Stimulated activated CD8-positive, alpha-beta memory T cell treated with anti-CD3 and anti-CD28 coated beads, Interleukin-15, amount 100 ng/mL, for 48 hours (primary cell): ENCODE results near the gene KRCC1.

Source experiments
- DNase-seq, 2 donors: peaks; one replicate each; pipeline ENCODE4 v3.0.0-alpha.2; 2020; ENCODE audit warnings: low read depth in 2 of 2

Gene KRCC1

DNA sequence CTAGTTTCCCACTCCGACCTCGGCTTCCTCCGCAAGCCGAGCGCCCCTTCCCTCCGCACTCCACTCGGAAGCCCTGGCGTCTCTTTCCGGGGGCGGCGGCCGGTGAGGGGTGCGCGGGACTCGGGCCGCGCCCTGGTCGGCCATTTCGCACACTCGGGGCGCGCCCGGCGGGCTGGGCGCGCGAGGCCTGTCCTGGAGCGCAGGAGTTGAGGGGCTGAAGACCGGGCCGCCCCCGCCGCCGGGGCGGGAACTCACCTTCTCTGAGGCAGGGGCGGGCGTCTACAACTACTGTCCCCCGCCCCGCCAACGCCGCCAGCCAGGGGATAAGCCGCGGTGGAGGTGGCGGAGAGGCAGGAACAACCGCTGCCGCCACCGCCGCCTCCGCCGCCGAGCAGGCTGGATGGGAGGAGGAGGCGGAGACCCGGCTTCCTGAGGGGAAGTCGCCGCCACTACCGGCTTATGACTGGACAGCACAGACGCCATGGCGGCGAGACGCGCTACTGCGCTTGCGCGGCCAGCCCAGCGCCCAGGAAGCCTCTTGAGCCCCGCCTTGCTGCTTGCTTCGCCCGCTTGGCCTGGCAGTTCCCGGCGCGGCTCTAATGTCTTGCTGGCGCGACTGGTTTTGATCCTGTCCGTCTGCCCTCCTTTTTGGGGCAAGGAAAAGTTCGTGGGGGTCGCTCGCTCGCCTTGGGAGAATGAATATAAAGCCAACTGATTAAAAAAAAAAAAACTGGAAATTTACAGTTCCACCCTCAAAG is at the start of gene KRCC1:
KRCC1 (minus strand) TSS at position 413 of the 758 bp plus-strand sequence. CDS start 27,220 bp downstream, outside the sequence.
- DNase-seq, result peak; percentile 93 to 94

DNA sequence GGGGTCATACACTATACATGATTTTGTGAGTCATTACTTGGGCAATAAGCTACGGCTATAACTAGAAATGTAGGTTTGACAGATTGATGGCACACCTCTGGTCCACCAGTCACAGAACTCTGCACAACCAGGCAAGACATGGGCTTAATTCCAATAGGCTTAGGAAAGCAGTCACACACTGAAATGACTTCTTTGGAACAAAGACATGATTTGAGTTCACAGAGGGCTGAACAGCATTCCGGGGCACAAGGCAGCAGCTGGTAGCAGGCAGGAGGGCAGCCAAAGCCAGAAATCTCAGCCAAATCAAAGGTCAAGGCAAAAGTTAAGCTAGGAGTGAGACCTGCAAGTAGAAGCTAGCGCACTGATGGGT is 44.9 kb upstream of the KRCC1 start:
- DNase-seq, result no peak

DNA sequence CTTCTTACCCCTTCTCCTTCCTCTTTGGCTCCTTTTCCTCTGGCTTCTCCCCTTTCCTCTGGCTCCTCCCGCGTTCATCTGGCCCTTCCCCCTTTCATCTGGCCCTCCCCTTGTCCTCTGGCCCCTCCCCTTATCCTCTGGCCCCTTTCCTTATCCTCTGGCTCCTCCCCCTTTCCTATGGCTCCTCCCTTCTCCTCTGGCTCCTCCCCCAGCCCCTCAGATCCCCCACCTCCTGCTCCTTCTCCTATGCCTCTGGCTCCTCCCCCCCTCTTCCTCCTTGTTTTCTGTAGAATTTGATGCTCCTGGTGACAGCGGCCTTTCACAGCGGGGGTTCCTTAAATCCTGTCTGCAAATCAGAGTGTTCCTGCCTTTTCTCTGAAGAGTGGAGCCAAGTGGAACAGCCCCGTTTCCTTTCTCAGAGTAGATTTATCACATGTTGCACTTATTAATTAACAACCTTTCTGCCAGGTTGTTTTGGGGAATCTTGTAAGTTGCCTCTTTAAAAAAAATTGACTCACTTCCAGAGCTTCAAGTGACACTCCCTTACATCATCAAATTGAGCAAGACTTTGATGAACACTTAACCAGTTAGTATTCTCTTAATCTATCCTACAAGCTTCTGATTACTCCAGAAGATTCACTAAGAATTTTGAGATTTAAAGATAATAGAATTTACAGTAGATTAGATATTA is 44.4 kb upstream of the KRCC1 start:
- no peak for DNase-seq

DNA sequence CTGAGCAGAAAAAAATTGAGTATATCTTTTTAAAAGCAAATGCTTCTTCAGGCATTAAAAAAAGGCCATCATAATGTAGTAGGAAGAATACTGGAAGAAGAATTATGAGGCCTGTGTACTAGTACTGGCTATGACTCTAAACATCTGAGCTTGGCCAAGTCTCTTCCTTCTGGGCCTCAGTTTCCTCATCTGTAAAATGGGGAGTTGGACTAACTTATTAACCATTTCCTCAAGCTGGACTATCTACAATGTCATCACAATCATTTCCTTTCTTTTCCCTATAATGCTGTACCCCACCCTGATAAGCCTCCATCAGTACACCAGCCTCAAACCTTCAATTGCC is 42.9 kb upstream of the KRCC1 start:
- DNase-seq, result no peak

DNA sequence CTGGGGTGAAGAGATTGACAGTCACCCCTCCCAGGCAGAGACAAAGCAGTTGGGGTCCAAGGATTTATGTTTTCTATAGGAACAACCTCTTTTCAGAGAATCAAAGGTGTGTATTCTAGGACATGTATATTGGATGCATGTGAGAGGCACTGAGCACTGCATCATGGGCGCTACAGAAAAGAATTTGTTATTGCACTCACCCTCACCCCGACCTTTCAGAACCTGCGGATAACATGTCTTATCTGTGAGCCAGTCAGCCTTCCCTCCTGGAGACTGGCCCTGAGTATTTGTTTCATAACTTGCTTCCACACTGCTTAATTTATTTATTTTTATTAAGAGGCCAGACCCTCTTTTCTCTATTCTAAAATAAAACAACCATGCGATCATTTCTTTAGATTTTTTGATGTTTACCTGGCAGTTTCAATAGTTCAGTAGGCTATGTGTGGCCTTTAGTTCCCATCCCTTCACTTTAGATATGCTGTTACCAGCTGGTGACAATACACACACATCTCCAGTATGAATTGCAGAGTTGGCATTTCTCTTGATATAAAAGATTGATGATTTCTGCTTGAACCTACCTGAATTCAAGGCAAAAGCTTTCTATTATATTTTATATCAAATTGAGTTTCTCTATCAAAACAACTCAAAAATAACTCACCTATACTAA is 42.4 kb upstream of the KRCC1 start:
- DNase-seq, result no peak

DNA sequence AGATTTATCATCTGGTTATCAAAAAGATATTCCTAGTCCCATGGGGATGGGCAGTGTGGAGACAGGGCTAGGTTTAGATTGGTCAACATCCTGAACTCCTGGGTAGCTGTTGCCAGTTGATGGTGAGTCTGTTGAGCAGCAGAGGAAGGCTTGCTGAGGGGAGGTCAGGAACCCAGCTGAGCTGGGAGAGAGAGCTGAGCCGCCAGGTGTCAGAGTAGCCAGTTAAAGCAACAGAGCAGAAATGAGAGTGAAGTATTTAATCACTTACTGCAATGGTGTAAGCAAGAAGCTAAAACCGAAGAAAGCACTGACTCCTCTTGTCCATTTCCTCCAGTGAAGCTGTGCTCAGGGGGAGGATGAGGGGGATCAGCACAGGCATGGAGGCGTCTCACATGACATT is 41.6 kb upstream of the KRCC1 start:
- no peak for DNase-seq

DNA sequence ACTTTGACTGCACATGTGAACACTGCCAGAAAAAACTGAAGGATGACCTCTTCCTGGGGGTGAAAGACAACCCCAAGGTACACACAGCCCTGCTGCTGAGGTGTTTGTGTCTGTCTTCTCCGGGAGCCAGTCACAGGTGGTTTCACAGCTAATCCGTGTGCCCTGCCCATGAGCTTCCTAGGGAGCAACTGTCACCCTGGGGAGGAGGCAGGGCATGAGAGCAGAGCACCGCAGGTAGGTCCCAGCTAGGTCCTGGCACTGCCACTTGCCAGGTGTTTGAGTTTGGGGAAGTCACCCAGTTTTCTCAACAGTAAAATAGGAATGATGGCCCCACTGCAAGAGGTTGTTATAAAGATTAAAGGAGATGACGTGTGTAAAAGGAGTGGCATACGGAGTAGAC is 41.1 kb upstream of the KRCC1 start:
- no peak for DNase-seq

DNA sequence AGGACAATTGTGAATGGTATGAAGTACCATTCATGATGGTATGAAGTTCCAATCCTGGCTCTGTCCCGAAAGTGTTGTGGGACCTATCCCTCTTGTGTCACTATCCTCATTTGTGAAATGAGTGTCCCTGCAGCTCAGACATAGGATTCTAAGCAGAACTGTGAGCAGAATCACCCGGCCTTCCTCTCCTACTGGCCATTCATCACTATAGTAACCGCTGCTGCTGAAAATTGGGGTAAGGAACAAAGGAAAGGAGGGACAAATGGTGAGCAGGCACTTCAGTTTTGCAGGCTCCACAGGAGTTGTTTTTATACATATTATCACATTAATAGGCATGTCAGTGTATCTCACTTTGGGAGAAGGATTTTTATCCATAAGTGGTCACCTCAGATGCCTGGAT is 39.4 kb upstream of the KRCC1 start:
- DNase-seq, result no peak

DNA sequence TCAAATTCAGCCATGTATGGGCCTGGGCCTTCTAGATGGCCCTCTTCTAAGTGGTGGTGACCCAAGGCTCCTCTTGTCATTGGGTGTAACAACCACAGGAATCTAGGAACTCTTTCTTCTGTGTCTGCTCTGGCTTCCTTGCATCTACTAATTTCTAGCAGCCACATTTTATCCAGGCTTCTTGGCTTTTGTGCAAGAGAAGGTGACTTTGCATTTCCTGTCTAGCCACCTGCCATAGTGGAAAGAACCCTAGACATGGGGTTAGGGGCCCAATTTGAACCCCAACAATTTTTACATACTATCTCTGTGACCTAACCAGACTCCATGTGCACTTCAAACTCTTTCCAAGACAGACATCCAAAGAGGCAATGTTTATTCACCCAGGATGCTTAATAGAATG is 37.2 kb upstream of the KRCC1 start:
- DNase-seq, result no peak

DNA sequence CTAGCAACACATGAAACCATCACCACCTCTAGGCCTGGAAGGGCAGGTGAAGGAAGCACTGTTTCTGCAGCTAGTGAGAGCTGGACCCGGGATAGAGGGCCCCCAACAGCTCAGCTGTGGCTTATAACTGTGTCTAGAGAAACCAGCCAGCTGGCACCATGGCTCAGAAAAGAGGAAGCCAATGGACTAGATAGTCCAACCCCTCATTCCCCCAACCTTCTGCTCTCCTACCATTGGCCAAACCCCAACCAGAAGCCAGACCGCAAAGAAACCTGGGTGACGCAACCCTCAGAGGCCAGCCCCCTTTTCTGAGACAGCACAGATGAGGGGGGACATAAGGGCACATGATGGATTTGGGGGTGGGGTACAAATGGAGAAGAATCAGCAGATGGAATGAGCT is 36.4 kb upstream of the KRCC1 start:
- DNase-seq, result no peak

DNA sequence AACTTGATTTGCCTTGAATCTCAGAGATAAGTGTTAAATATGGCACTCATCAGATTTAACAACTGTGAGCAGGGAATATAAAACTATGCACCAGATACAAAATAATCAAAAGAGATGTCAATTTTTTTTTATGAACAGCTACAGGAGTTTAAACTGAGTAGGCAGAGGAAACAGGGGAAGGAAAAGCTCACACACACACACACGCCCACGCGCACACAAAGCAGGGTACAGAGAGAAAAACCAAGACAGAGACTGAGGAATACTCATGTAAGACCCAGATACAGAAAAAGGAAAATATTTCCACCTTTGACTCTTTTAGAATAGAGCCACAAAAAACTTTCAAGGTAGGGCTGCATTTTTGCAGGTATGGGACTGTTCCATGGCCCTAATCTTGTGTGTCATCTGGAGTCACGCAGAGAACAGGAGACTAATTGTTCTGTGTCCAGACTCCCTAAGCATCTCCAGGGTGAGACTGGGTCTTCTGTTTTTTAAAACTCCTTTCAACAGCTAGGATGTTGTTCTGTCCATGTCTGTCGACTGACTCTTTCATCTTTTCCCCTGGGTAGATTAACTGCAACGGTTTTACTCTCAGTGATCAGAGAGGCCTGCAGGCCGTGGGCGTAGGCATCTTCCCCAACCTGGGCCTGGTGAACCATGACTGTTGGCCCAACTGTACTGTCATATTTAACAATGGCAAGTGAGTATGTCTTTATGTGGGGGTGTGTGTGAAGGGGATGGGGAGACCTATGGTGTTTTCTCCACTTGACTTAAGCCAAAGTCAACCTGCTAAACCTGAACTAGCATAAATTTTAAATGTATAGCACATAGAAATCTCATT is 35.1 kb upstream of the KRCC1 start:
- peak in 1 of 2 donors; percentile 8 for DNase-seq

DNA sequence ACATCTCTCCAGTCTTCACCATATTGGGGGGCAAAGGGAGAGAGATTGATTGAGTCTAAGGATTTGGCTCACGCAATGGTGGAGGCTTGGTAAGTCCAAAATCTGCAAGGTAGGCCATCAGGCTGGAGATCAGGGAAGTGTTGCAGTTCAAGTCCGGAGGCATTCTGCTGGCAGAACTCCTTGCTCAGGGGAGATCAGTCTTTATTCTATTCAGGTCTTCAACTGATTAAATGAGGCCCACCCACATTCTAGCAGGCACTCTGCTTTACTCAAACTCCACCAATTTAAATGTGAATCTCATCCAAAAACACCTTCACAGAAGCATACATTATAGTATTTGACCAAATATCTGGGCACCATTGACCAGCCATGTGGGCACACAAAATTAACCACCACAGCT is 33.4 kb upstream of the KRCC1 start:
- DNase-seq, result no peak

DNA sequence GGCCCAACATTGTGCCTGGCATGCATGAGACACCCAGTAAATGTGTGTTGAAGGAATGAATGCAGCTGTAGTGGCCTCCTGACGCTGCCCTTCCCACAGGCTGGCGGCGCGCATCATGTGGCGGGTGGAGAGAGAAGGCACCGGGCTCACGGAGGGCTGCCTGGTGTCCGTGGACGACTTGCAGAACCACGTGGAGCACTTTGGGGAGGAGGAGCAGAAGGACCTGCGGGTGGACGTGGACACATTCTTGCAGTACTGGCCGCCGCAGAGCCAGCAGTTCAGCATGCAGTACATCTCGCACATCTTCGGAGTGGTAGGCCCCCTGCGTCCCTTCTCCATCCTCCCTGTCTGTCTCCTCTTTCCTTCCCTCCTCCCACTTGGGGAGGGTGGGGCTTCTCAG is 32.2 kb upstream of the KRCC1 start:
- DNase-seq, result no peak

DNA sequence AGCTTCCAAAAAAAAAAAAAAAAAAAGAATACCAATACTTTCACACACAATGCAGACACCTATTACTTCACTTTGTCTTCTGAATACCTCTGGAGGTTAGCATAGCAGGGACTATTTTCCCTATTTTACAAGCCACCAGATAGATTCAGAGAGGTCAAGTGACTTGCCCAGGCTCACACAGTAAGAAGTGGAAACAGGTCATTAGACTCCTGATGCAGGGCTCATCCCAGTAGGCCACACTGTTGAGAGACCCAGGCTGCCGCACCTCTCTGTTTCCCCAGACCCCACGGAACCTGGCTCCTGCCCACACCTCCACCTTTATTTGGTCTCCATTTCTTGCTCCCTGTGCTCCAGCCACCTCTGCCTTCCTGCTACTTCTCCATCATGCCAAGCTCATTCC is 31.5 kb upstream of the KRCC1 start:
- DNase-seq, result no peak

DNA sequence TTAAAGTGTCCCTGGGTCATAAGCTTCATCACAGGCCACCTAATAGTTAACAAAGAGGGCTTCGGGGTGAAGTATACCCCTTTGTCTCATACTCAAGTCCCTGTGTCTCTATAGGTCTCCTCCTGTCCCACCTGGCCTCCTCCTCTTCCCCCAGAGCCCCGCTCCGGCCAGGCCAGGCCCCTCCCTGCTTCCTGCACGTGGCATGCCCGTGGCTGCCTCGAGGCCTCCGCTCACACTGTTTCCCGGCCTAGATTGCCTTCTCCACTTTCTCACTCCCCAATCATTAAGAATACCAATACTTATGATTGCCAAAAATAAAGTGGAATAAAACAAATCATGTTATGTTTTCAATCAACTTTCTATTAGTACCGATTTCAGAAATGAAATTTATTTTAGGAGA is 30.8 kb upstream of the KRCC1 start:
- no peak for DNase-seq

DNA sequence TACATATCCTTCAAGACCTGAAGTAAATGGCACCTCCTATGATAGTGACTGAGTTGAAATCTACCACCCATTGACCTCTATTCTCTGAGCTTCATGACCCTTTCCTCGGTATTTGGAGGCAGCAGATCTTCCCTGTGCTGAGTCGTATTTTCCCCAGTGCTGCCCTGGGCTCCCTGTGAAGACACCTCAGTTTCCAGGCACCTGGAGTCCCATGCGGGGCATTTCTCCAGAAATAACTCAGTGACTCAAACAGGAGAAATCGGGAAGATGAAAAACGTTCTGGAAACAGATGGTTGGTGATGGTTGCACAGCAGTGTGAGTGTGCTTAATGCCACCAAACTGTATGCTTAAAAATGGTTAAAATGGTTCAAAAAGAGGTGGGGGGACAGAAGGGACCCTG is 30.0 kb upstream of the KRCC1 start:
- no peak for DNase-seq

DNA sequence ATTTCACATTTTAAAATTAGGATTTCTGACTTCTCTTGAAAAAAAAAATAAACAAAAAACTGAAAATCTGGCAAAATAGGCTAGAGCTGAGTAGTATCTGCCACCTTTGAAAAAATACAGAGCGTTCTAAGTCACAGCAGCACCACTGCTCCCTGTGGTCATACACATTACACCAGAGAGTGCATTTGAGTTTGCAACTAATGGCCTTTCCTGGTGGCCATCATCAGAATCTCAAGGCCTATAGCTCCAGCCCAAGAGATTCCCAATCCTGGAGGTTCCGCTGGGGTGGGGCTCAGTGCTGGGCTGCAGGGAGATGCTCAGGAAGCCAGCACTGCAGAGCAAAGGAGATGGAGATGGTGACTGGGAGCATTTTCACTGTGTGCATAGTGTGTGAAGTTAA is 29.5 kb upstream of the KRCC1 start:
- no peak for DNase-seq

DNA sequence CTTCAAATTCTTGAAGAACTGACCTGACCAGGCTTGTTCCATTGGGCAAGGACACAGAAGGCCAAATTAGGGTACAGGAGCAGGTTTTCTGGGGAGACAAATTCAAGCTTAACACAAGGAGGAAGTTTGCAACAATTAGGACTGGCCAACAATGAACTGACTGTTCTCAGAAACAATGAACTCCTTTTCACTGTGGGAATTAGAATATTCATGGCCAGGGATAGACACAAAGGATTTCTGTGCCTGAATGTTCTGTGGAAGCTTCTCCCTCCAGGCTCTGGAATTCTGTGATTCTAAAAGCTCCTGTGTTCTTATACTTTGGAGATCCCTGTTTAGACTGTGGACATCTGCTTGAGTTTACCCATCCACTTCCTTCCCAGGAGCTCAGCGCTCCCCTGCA is 27.2 kb upstream of the KRCC1 start:
- DNase-seq, result no peak

DNA sequence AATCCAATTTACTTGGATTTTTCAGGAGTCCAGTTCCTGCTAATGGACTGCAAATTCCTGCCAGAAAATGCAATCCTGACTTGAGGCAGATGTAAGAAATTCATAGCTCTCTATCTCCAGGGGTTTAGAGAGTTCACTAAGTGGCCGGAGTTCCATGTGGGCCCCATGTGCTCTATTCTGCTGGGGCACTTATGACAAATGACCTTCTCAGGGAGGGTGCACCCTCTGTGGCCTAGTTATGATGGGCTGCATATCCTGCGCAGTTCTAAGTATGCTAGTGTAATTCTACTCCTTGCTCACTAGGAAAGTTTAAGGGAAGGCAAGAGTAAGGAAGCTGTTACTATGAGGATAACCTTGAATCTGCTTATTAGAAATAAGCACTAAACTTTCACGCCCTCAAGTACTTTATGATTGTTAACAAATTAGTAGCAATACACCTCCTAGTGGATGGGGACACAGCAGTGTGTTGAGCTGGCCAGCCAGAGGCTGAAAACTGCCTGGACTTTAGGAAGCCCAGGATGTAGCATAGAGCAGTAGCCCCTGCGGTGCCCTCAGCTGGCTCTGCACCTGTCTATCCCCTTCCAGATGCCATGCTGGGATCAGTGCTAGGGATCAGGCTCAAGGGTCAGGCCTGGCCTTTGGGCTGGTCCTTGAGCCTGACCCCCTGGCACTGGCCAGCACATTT is 26.5 kb upstream of the KRCC1 start:
- DNase-seq, result no peak

DNA sequence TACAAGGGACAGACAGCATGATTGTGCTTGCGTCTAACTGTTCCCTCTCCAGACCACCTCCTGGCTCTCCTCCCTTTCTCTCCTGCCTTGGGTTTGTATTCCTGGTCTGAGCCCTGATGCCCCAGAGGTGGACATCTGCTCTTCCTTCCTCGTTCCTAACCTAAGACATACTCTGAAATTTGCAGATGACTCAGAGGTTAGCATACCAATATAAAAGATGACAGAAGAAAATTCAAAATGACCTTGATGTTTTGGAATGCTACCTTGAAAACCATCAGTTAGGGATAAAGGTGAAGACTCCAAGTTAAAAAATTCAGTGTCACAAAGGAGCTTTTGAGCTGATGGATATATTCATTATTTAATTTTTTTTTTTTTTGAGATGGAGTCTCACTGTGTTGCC is 25.0 kb upstream of the KRCC1 start:
- DNase-seq, result no peak

DNA sequence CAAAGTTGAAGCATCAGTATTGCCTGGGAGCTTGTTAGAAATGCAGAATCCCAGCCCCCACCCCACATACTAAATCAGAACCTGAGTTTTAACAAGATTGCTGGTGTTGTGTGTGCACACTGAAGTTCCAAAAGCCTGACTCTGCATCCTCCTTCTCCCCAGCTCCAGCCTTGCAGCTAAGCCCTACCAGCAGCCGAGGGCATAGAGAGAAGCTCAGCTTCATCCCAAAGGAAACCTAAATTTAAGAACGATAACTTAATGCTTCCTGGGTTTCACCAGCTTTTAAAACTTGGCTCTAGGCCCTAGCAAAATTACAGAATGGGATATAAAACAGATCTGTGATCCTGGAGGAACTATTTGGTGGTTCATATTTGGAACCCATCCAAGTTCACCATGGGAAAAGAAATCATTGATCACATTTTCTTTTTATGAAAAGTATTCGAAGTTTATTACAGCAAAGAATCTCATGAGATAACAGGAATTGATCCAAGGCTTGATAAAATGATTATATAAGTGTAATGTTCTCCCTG is 23.1 kb upstream of the KRCC1 start:
- DNase-seq, result no peak
